BLaER1 (cell line): ENCODE measurements around the gene IL12RB2.
A peak's percentile ranks its signal among the peaks of the same experiment; 100 is the strongest.
"Not testable (repeated sequence)": the region's sequence is repeated elsewhere in the genome, so short reads cannot be mapped to it uniquely, and the experiment has no call there.

Source experiments
- H3K27ac ChIP-seq: shearing (Covaris generic); formaldehyde crosslinking; 2 replicates; pipeline ENCODE4 v1.8.1; 2022
- H3K27me3 ChIP-seq: shearing (Covaris generic); formaldehyde crosslinking; 2 replicates; pipeline ENCODE4 v1.8.1; 2022
- H3K36me3 ChIP-seq: shearing (Covaris generic); formaldehyde crosslinking; 2 replicates; pipeline ENCODE4 v1.8.1; 2022
- H3K4me1 ChIP-seq: shearing (Covaris generic); formaldehyde crosslinking; 2 replicates; pipeline ENCODE4 v1.8.1; 2022
- H3K4me2 ChIP-seq: shearing (Covaris generic); formaldehyde crosslinking; 2 replicates; pipeline ENCODE4 v1.8.1; 2022
- H3K4me3 ChIP-seq: shearing (Covaris generic); formaldehyde crosslinking; 2 replicates; pipeline ENCODE4 v1.8.1; 2022
- H3K9ac ChIP-seq: shearing (Covaris generic); formaldehyde crosslinking; 2 replicates; pipeline ENCODE4 v1.8.1; 2022
- H3K9me3 ChIP-seq: shearing (Covaris generic); formaldehyde crosslinking; 2 replicates; pipeline ENCODE4 v1.8.1; 2022
- H4K20me1 ChIP-seq: shearing (Covaris generic); formaldehyde crosslinking; 2 replicates; pipeline ENCODE4 v1.8.1; 2022
- Cebpa-rat ChIP-seq: shearing (Covaris generic); IDR thresholded peaks from 2 replicates; pipeline ENCODE4 v1.8.1; 2022

Gene IL12RB2

GRCh38 chr1:67436511-67437055, 128.9 kb downstream of the IL12RB2 start:
- Histone ChIP-seq H3K9me3 (no peaks in the 10 kb centered on the region), H3K9ac (no peak overlapping the region), H3K4me2 (no peak overlapping the region), H3K36me3 (no peaks in the 10 kb centered on the region), H4K20me1 (no peaks in the 10 kb centered on the region), H3K4me1 (peaks cover 46% of the 10 kb centered on the region), H3K4me3 (no peak overlapping the region), H3K27me3 (no peaks in the 10 kb centered on the region), H3K27ac (no peak overlapping the region)
- TF ChIP-seq Cebpa-rat, result no peak

DNA sequence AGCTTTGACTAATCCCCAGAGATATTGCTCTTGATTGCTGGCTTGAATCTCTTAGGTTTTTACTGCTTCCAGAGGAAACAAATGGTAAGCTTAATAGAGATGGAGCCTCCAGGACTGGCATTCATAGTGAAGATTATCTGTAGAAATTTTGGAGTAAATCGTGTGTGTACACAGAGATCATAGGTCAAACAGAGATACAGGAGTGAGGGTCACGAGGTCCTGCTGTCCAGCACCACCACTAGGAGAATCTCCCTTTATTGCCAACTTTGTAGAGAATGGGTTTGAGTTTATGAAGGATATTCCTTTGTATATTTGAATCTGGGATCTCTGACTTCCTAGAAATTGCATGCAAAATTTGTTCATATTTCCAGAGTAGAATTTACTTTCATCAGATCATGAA, 130.3 kb downstream of the IL12RB2 start:
- Histone ChIP-seq H4K20me1 (no peaks in the 10 kb centered on the region), H3K36me3 (no peaks in the 10 kb centered on the region), H3K4me2 (no peak overlapping the region), H3K9me3 (no peaks in the 10 kb centered on the region), H3K27ac (no peak overlapping the region), H3K27me3 (no peaks in the 10 kb centered on the region), H3K9ac (no peak overlapping the region), H3K4me1 (peaks cover 41% of the 10 kb centered on the region), H3K4me3 (no peak overlapping the region)
- no peak for TF ChIP-seq Cebpa-rat

DNA sequence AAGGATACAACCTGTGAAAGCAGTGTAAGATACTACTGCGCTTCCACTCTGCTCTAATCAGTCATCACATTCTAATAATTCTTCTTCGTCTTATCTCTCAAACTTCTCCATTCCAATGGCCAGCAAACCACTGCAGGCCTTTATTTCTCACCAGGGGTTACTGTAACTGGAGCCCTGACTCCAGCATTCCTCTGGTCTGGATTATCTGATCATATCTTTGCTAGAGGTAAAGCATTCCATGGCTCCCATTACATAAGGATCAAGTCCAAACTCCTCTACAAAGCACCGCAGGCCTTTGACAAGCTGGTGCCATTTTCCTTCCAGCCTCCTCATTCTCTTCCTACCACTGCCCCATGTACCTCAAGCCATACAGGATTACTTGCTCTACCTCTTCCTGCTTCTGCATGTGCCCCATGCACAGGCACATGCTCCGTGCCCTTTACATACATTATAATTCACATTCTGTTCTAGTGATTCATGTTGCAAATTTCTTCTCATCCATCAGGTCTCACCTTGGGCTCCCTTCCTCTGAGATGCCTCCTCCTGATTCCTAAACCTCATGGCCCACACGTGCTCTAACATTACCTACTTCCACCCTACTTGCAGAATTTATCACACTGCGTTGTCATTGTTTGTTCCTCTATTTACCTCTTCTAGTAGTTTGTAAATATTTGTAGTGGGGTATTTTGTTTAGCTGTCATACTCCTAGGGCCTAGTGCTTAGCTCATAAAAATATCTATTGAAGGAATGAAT, 131.8 kb downstream of the IL12RB2 start:
- no peaks in the 10 kb centered on the region for H3K27me3 ChIP-seq
- no peaks in the 10 kb centered on the region for H4K20me1 ChIP-seq
- H3K36me3 ChIP-seq, result no peaks in the 10 kb centered on the region
- H3K4me1 ChIP-seq, result peaks cover 26% of the 10 kb centered on the region
- no peak overlapping the region for H3K4me3 ChIP-seq
- H3K9ac ChIP-seq, result no peak overlapping the region
- H3K27ac ChIP-seq, result no peak overlapping the region
- no peak for TF ChIP-seq Cebpa-rat
- H3K9me3 ChIP-seq, result no peaks in the 10 kb centered on the region
- no peak overlapping the region for H3K4me2 ChIP-seq

DNA sequence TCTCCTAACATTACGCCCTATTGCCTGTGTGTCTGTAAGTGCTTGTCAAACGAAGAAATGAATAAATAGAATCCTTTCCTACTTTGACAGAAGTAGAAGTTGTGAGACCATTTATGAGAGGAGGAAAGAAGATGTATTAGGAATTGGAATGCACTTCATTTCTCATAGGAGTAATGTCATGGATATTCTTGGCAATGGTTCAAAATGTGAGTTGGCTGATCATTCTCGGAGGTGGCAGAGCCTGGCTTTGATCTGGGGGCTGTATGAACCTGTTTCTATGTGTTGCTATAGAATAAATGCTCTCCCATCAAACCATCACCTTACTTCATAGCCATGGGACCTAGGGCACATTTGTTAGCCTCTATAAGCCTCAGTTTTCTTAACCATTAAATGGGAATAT, 132.7 kb downstream of the IL12RB2 start:
- Histone ChIP-seq H3K4me2 (0 out of 2 replicates have a peak overlapping the region, but pooled peaks have one; percentile 66), H3K4me1 (peaks cover 23% of the 10 kb centered on the region), H3K9me3 (no peaks in the 10 kb centered on the region), H3K27ac (no peak overlapping the region), H3K9ac (no peak overlapping the region), H3K4me3 (no peak overlapping the region), H4K20me1 (no peaks in the 10 kb centered on the region), H3K36me3 (no peaks in the 10 kb centered on the region), H3K27me3 (no peaks in the 10 kb centered on the region)
- no peak for TF ChIP-seq Cebpa-rat

GRCh38 chr1:67441183-67441582, 133.5 kb downstream of the IL12RB2 start:
- peak overlapping the region; percentile 6; the same call in 1 of the 2 replicates for H3K9ac ChIP-seq

GRCh38 chr1:67441739-67442281, 134.1 kb downstream of the IL12RB2 start:
- H3K27me3 ChIP-seq, result no peaks in the 10 kb centered on the region
- peak overlapping the region; percentile 66 for H3K4me2 ChIP-seq
- TF ChIP-seq Cebpa-rat, result no peak
- peak overlapping the region; percentile 6; the same call in 1 of the 2 replicates for H3K9ac ChIP-seq
- H4K20me1 ChIP-seq, result no peaks in the 10 kb centered on the region
- no peak overlapping the region for H3K4me3 ChIP-seq
- H3K9me3 ChIP-seq, result no peaks in the 10 kb centered on the region
- H3K4me1 ChIP-seq, result peaks cover 34% of the 10 kb centered on the region
- H3K36me3 ChIP-seq, result no peaks in the 10 kb centered on the region
- peak overlapping the region; percentile 55 for H3K27ac ChIP-seq

More at GRCh38 chr1:67441183-67441582, 133.5 kb downstream of the IL12RB2 start:
- Histone ChIP-seq H3K36me3 (no peaks in the 10 kb centered on the region), H3K4me1 (peaks cover 28% of the 10 kb centered on the region), H3K4me3 (no peak overlapping the region), H3K9me3 (no peaks in the 10 kb centered on the region), H4K20me1 (no peaks in the 10 kb centered on the region), H3K27ac (peak overlapping the region; percentile 55), H3K27me3 (no peaks in the 10 kb centered on the region), H3K4me2 (peak overlapping the region; percentile 66)
- TF ChIP-seq Cebpa-rat, result no peak

- H3K36me3 ChIP-seq, H4K20me1 ChIP-seq, H3K9me3 ChIP-seq, H3K27ac ChIP-seq, H3K9ac ChIP-seq, H3K27me3 ChIP-seq, H3K4me3 ChIP-seq: not testable (repeated sequence)
- Histone ChIP-seq H3K4me2 (peak overlapping the region; percentile 43; the same call in 1 of the 2 replicates), H3K4me1 (peaks cover 32% of the 10 kb centered on the region)
Measured at GRCh38 chr1:67446014-67446413, 138.3 kb downstream of the IL12RB2 start.
